DND-41 (cell line): ENCODE measurements around the gene TMEM252.

Source experiments
- EZH2 ChIP-seq: IDR thresholded peaks from 3 replicates; pipeline ENCODE4 v1.6.1; 2012; ENCODE audit warnings: borderline replicate concordance, low read depth, mild to moderate bottlenecking, moderate library complexity, low read length, inconsistent platforms; ENCODE audit not compliant: severe bottlenecking
- TF ChIP-seq, protein P1 (sequence below): IDR thresholded peaks from 2 replicates; pipeline ENCODE4 v1.5.1; 2012; ENCODE audit warnings: borderline replicate concordance, low read length, moderate library complexity, mild to moderate bottlenecking; ENCODE audit not compliant: poor library complexity, severe bottlenecking; ENCODE audit errors: extremely low read depth

GRCh38 chr9:68493958-68494577 is 46.6 kb downstream of the TMEM252 start:
- TF ChIP-seq, protein P1, sequence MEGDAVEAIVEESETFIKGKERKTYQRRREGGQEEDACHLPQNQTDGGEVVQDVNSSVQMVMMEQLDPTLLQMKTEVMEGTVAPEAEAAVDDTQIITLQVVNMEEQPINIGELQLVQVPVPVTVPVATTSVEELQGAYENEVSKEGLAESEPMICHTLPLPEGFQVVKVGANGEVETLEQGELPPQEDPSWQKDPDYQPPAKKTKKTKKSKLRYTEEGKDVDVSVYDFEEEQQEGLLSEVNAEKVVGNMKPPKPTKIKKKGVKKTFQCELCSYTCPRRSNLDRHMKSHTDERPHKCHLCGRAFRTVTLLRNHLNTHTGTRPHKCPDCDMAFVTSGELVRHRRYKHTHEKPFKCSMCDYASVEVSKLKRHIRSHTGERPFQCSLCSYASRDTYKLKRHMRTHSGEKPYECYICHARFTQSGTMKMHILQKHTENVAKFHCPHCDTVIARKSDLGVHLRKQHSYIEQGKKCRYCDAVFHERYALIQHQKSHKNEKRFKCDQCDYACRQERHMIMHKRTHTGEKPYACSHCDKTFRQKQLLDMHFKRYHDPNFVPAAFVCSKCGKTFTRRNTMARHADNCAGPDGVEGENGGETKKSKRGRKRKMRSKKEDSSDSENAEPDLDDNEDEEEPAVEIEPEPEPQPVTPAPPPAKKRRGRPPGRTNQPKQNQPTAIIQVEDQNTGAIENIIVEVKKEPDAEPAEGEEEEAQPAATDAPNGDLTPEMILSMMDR: no peak
- no peak for TF ChIP-seq EZH2
